Natural killer cell (primary cell): ENCODE measurements around the gene AP1M2. TPM values are rescaled to one million over a fixed set of nuclear protein-coding genes. Genes with fewer than 3 reads are reported as not detected.

Experiments
- ATAC-seq, 3 donors: fragments of 150-1000 bp in 2 of 3; fragments of 200-7000 bp in 1 of 3; cut with Tn5 transposase; 1 replicate in 1 of 3; 2 replicates in 2 of 3; pipeline ENCODE4 v1.10.0; 2021; ENCODE audit warnings: mild to moderate bottlenecking in 2 of 3, moderate library complexity in 2 of 3
- DNase-seq, 2 donors: peaks; one replicate each; pipeline versions ENCODE4 v3.0.0 to v3.0.0-alpha.2; 2013 to 2021; ENCODE audit warnings: mixed read lengths in 1 of 2
- H3K27ac ChIP-seq: one replicate; pipeline ENCODE4 v1.5.1; 2013; ENCODE audit warnings: mild to moderate bottlenecking, low read length
- H3K27me3 ChIP-seq: one replicate; pipeline ENCODE4 v1.6.1; 2013; ENCODE audit warnings: low read length; ENCODE audit not compliant: control insufficient read depth, insufficient read depth
- H3K36me3 ChIP-seq: one replicate; pipeline ENCODE4 v1.6.1; 2013; ENCODE audit warnings: low read length; ENCODE audit not compliant: control insufficient read depth, insufficient read depth
- H3K4me1 ChIP-seq: one replicate; pipeline ENCODE4 v1.6.1; 2013; ENCODE audit warnings: low read length; ENCODE audit not compliant: control insufficient read depth, insufficient read depth
- H3K4me3 ChIP-seq: one replicate; pipeline ENCODE4 v1.5.1; 2013; ENCODE audit warnings: low read length
- H3K9me3 ChIP-seq: one replicate; pipeline ENCODE4 v1.6.1; 2013; ENCODE audit warnings: low read length; ENCODE audit not compliant: control insufficient read depth, insufficient read depth
- H3K27ac Mint-ChIP-seq, 2 donors: one replicate each; pipeline ENCODE4 v1.8.0; 2022; ENCODE audit warnings: mild to moderate bottlenecking in 2 of 2, mixed read lengths in 2 of 2, moderate library complexity in 1 of 2
- H3K27me3 Mint-ChIP-seq, 2 donors: one replicate each; pipeline ENCODE4 v1.8.0; 2022; ENCODE audit warnings: low read depth in 2 of 2, mixed read lengths in 2 of 2
- H3K36me3 Mint-ChIP-seq: one replicate; pipeline ENCODE4 v1.8.0; 2022; ENCODE audit warnings: mixed read lengths
- H3K4me1 Mint-ChIP-seq, 2 donors: one replicate each; pipeline ENCODE4 v1.8.0; 2022; ENCODE audit warnings: mixed read lengths in 2 of 2
- H3K4me3 Mint-ChIP-seq: one replicate; pipeline ENCODE4 v1.8.0; 2022; ENCODE audit warnings: mild to moderate bottlenecking, moderate library complexity, mixed read lengths
- H3K9me3 Mint-ChIP-seq, 2 donors: one replicate each; pipeline ENCODE4 v1.8.0; 2022; ENCODE audit warnings: mixed read lengths in 2 of 2
- WGBS: methylation state at CpG from one replicate; pipeline ENCODE4 v1.1.7; 2013; ENCODE audit warnings: missing lambda C conversion rate; ENCODE audit not compliant: insufficient coverage; 5-methylcytosine and 5-hydroxymethylcytosine counted together
- intact Hi-C: fragments of 100-400 bp; cut with micrococcal nuclease; formaldehyde crosslinking; loops from one replicate; pipeline ENCODE4 v1.14.2; 2022
- total RNA-seq, 4 donors: library from RNA; stranded (reverse); fragments of 120-200 nt in 1 of 4; gene quantifications; one replicate each; pipeline versions ENCODE4 v1.2.3 to v1.2.4, GENCODE V29; 2013 to 2022
- TF ChIP-seq, protein P1 (sequence below): fragments of 200-600 bp; IDR thresholded peaks from one replicate; pipeline ENCODE4 v1.8.0; 2022; ENCODE audit warnings: antibody characterized with exemption

AP1M2 gene
- total RNA-seq, 3 donors from 2014 or later (not counting 1 experiment from before 2014, with no cell fraction given): 1.3 TPM; not detected in 2

DNA sequence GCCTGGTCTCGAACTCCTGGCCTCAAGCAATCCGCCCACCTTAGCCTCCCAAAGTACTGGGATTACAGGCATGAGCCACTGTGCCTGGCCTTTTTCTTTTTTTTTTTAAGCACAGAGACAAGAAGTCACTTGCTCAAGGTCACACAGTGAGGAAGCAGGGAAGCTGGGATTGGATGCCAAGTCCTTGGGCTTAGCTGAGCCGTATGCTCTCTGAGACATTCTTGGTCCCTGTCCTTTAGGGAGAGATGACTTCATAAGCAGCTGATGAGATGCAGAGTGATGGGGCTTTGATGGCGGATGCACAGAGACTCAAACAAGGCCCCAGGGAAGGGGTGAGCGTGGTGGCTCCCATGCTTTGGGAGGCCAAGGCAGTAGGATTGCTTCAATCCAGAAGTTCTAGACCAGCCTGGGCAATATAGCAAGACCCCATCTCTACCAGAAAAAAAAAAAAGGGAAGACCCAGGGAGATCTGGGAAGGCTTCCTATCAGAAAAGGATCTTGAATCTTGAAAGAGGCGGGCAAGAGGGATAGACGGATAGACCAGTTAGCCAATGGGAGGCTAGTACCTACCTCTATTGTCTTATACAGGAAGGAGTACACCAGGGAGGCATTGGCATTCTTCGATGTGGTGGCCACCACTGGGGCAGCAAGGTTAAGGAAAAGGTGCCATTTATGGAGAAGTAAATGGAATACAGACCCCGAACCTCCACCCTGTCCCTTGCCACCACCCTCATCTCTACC, 3.9 kb downstream of the AP1M2 start:
- no peak overlapping the region for H3K4me3 Mint-ChIP-seq
- H3K27ac Mint-ChIP-seq: no peak overlapping the region
- H3K36me3 Mint-ChIP-seq: no peaks in the 10 kb centered on the region
- Histone ChIP-seq H3K27me3 (peaks cover 2% of the 10 kb centered on the region), H3K27ac (no peak overlapping the region), H3K4me1 (peaks cover 27% of the 10 kb centered on the region), H3K9me3 (no peaks in the 10 kb centered on the region), H3K36me3 (no peaks in the 10 kb centered on the region), H3K4me3 (no peak overlapping the region)
- no peaks in the 10 kb centered on the region for H3K9me3 Mint-ChIP-seq
- H3K27me3 Mint-ChIP-seq: peaks cover 0 to 7% of the 10 kb centered on the region in 2 donors
- intact Hi-C loops: no loop called here
- 95% methylated on average over 9 of the region's 9 CpGs for WGBS
- H3K4me1 Mint-ChIP-seq: peaks cover 12 to 21% of the 10 kb centered on the region in 2 donors
- no peak for DNase-seq
- no peak for ATAC-seq
- TF ChIP-seq, protein P1, sequence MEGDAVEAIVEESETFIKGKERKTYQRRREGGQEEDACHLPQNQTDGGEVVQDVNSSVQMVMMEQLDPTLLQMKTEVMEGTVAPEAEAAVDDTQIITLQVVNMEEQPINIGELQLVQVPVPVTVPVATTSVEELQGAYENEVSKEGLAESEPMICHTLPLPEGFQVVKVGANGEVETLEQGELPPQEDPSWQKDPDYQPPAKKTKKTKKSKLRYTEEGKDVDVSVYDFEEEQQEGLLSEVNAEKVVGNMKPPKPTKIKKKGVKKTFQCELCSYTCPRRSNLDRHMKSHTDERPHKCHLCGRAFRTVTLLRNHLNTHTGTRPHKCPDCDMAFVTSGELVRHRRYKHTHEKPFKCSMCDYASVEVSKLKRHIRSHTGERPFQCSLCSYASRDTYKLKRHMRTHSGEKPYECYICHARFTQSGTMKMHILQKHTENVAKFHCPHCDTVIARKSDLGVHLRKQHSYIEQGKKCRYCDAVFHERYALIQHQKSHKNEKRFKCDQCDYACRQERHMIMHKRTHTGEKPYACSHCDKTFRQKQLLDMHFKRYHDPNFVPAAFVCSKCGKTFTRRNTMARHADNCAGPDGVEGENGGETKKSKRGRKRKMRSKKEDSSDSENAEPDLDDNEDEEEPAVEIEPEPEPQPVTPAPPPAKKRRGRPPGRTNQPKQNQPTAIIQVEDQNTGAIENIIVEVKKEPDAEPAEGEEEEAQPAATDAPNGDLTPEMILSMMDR: no peak

DNA sequence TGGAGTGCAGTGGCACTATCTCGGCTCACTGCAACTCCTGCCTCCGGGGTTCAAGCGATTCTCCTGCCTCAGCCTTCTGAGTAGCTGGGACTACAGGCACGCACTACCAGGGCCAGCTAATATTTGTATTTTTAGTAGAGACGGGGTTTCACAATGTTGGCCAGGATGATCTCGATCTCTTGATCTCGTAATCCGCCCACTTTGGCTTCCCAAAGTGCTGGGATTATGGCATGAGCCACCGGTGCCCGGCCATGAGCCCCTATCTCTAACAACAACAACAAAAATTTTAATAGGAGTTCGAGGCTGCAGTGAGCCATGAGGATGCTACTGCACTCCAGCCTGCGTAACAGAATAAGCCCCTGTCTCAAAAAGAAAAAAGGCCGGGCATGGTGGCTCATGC, 5.0 kb downstream of the AP1M2 start:
- no peaks in the 10 kb centered on the region for H3K36me3 Mint-ChIP-seq
- H3K9me3 ChIP-seq: no peaks in the 10 kb centered on the region
- no peaks in the 10 kb centered on the region for H3K27me3 Mint-ChIP-seq
- peaks cover 12 to 21% of the 10 kb centered on the region in 2 donors for H3K4me1 Mint-ChIP-seq
- no peak overlapping the region for H3K27ac Mint-ChIP-seq
- no peak overlapping the region for H3K27ac ChIP-seq
- peaks cover 27% of the 10 kb centered on the region for H3K4me1 ChIP-seq
- H3K27me3 ChIP-seq: no peaks in the 10 kb centered on the region
- 95% methylated on average over 13 of the region's 13 CpGs for WGBS
- intact Hi-C loops: no loop called here
- no peaks in the 10 kb centered on the region for H3K9me3 Mint-ChIP-seq
- no peak overlapping the region for H3K4me3 ChIP-seq
- DNase-seq: no peak
- H3K4me3 Mint-ChIP-seq: no peak overlapping the region
- ATAC-seq: no peak
- TF ChIP-seq, protein P1: no peak
- no peaks in the 10 kb centered on the region for H3K36me3 ChIP-seq

DNA sequence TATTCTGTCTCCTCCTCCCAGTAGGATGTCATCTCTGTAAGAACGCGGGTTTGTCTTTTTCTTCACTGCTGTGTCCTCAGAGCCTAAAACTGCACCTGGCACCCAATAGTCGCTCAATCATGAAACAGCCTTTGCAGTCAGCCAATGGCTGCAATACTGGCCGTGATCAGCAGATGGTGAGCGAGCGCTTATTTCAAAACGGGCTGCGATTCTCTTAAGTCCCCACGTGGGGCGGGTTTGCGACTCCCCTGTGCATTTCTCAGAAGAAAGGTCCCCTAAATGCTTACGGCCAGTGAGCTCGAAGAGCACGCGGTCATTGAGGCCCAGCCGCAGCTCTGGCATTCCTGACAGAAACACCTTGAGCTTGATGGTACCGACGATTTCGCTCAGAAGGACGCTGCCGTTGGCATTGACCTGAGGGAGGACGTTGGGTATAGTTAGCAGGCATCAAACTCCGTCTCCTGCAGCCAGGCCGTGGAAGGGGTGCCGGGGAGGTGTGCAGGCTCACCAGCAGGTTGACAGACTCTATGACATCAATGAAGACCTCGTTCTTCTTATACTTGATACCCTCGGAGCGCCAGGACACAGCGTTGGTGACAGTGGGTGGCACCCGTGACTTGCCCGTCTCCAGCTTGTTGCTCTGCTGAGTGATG, 6.0 kb downstream of the AP1M2 start:
- Histone ChIP-seq H3K27me3 (no peaks in the 10 kb centered on the region), H3K27ac (no peak overlapping the region), H3K36me3 (no peaks in the 10 kb centered on the region), H3K4me3 (no peak overlapping the region), H3K9me3 (no peaks in the 10 kb centered on the region), H3K4me1 (peaks cover 27% of the 10 kb centered on the region)
- ATAC-seq (peak; percentile 96 to 100 (median 99)), DNase-seq (peak; percentile 88 to 95)
- H3K27ac Mint-ChIP-seq: no peak overlapping the region
- H3K9me3 Mint-ChIP-seq: no peaks in the 10 kb centered on the region
- H3K27me3 Mint-ChIP-seq: no peaks in the 10 kb centered on the region
- WGBS: 32% methylated on average over 31 of the region's 31 CpGs
- H3K4me3 Mint-ChIP-seq: peak overlapping the region; percentile 4
- intact Hi-C loops: loop anchor here (1.0 to 2.0 kb wide), 3 partner anchors 63 to 118 kb away; no protein-coding TSS in a partner anchor
- TF ChIP-seq, protein P1: peak; percentile 97
- peaks cover 12 to 21% of the 10 kb centered on the region in 2 donors for H3K4me1 Mint-ChIP-seq
- H3K36me3 Mint-ChIP-seq: no peaks in the 10 kb centered on the region
